MM.1S (cell line): ENCODE results near the gene DEPDC7.

Experiments used
- DNase-seq: peaks from one replicate; pipeline ENCODE4 v3.0.0-alpha.2; 2015
- H2AFZ ChIP-seq: fragments of 300-600 bp; sonication (generic); 2 replicates; pipeline ENCODE4 v1.6.0; 2016; ENCODE audit warnings: antibody characterized with exemption, low read length
- H3F3A ChIP-seq: fragments of 300-600 bp; sonication (generic); 2 replicates; pipeline ENCODE4 v1.6.1; 2016; ENCODE audit warnings: mild to moderate bottlenecking, antibody characterized with exemption, low read length, moderate library complexity, mixed read lengths; ENCODE audit not compliant: insufficient read depth
- H3K27ac ChIP-seq: fragments of 300-600 bp; sonication (generic); 2 replicates; pipeline ENCODE4 v1.5.1; 2016; ENCODE audit warnings: mild to moderate bottlenecking, low read length
- H3K27me3 ChIP-seq: fragments of 300-600 bp; sonication (generic); replicated peaks from 2 replicates; pipeline ENCODE4 v1.6.0; 2016; ENCODE audit warnings: low read length; ENCODE audit not compliant: insufficient read depth
- H3K36me3 ChIP-seq: fragments of 300-600 bp; sonication (generic); replicated peaks from 2 replicates; pipeline ENCODE4 v1.6.1; 2016; ENCODE audit warnings: mild to moderate bottlenecking, low read length, mixed read lengths; ENCODE audit not compliant: insufficient read depth
- H3K4me1 ChIP-seq: fragments of 300-600 bp; sonication (generic); 2 replicates; pipeline ENCODE4 v1.6.1; 2016; ENCODE audit warnings: low read length, mixed read lengths
- H3K4me2 ChIP-seq: fragments of 300-600 bp; sonication (generic); 2 replicates; pipeline ENCODE4 v1.6.0; 2016; ENCODE audit warnings: low read depth, low read length
- H3K4me3 ChIP-seq: fragments of 300-600 bp; sonication (generic); 2 replicates; pipeline ENCODE4 v1.5.1; 2016; ENCODE audit warnings: low read length, mixed read lengths
- H3K79me2 ChIP-seq: fragments of 300-600 bp; sonication (generic); 2 replicates; pipeline ENCODE4 v1.6.1; 2016; ENCODE audit warnings: mixed run types, low read length, mixed read lengths
- H3K9ac ChIP-seq: fragments of 300-600 bp; sonication (generic); 2 replicates; pipeline ENCODE4 v1.6.1; 2016; ENCODE audit warnings: low read length, mixed read lengths
- H3K9me2 ChIP-seq: fragments of 300-600 bp; sonication (generic); replicated peaks from 2 replicates; pipeline ENCODE4 v1.6.1; 2016; ENCODE audit warnings: mild to moderate bottlenecking, low read length, mixed read lengths; ENCODE audit not compliant: insufficient read depth
- H3K9me3 ChIP-seq: fragments of 300-600 bp; sonication (generic); replicated peaks from 2 replicates; pipeline ENCODE4 v1.6.1; 2016; ENCODE audit warnings: mild to moderate bottlenecking, low read length, mixed read lengths; ENCODE audit not compliant: insufficient read depth
- H4K20me1 ChIP-seq: fragments of 300-600 bp; sonication (generic); 2 replicates; pipeline ENCODE4 v1.6.1; 2016; ENCODE audit warnings: mild to moderate bottlenecking, low read length, moderate library complexity, mixed read lengths; ENCODE audit not compliant: insufficient read depth
- CTCF ChIP-seq: fragments of 300-600 bp; sonication (generic); IDR thresholded peaks from 2 replicates; pipeline ENCODE4 v1.5.1; 2016; ENCODE audit warnings: antibody characterized with exemption, low read length, mixed read lengths
- EZH2 ChIP-seq: fragments of 300-600 bp; sonication (generic); optimal IDR thresholded peaks from 2 replicates; pipeline ENCODE3; 2017; ENCODE audit warnings: low read depth, mild to moderate bottlenecking, antibody characterized with exemption, low read length, mixed read lengths
- EZH2phosphoT487 ChIP-seq: fragments of 300-600 bp; sonication (generic); IDR thresholded peaks from 2 replicates; pipeline ENCODE4 v1.6.1; 2018; ENCODE audit warnings: antibody characterized with exemption, low read length

The DEPDC7 gene

GRCh38 chr11:32990481-32990880, 25.2 kb upstream of the DEPDC7 start:
- Histone ChIP-seq H3K4me1 (no peaks in the 10 kb centered on the region), H3K9ac (no peak overlapping the region), H4K20me1 (no peaks in the 10 kb centered on the region), H3K27me3 (no peaks in the 10 kb centered on the region), H3K79me2 (no peaks in the 10 kb centered on the region), H3K4me2 (no peak overlapping the region), H3K4me3 (no peak overlapping the region), H3K9me3 (no peaks in the 10 kb centered on the region), H3K36me3 (no peaks in the 10 kb centered on the region), H3K9me2 (no peaks in the 10 kb centered on the region), H3K27ac (no peak overlapping the region), H3F3A (no peaks in the 10 kb centered on the region), H2AFZ (no peak overlapping the region)
- DNase-seq, result no peak
- TF ChIP-seq CTCF (no peak), EZH2phosphoT487 (no peak), EZH2 (no peak)

GRCh38 chr11:32991427-32991826, 24.3 kb upstream of the DEPDC7 start:
- Histone ChIP-seq H3K79me2 (no peaks in the 10 kb centered on the region), H3K36me3 (no peaks in the 10 kb centered on the region), H3K27me3 (no peaks in the 10 kb centered on the region), H3K9me2 (no peaks in the 10 kb centered on the region), H3K9me3 (no peaks in the 10 kb centered on the region), H4K20me1 (no peaks in the 10 kb centered on the region), H2AFZ (no peak overlapping the region), H3K9ac (no peak overlapping the region), H3F3A (no peaks in the 10 kb centered on the region), H3K4me2 (no peak overlapping the region), H3K4me3 (no peak overlapping the region), H3K27ac (no peak overlapping the region), H3K4me1 (no peaks in the 10 kb centered on the region)
- no peak for TF ChIP-seq EZH2
- no peak for TF ChIP-seq EZH2phosphoT487
- TF ChIP-seq CTCF, result no peak
- no peak for DNase-seq

GRCh38 chr11:32991898-32992297, 23.8 kb upstream of the DEPDC7 start:
- DNase-seq, result no peak
- Histone ChIP-seq H3K27ac (no peak overlapping the region), H3F3A (no peaks in the 10 kb centered on the region), H3K4me2 (no peak overlapping the region), H3K9ac (no peak overlapping the region), H3K27me3 (no peaks in the 10 kb centered on the region), H3K9me3 (no peaks in the 10 kb centered on the region), H3K36me3 (no peaks in the 10 kb centered on the region), H4K20me1 (no peaks in the 10 kb centered on the region), H2AFZ (no peak overlapping the region), H3K79me2 (no peaks in the 10 kb centered on the region), H3K4me1 (no peaks in the 10 kb centered on the region), H3K9me2 (no peaks in the 10 kb centered on the region), H3K4me3 (no peak overlapping the region)
- TF ChIP-seq EZH2phosphoT487 (no peak), EZH2 (no peak), CTCF (no peak)
